ENCODE data around the gene SLC22A23. TPM values are rescaled to one million over a fixed set of nuclear protein-coding genes. Genes with fewer than 3 reads are reported as not detected.

Gene SLC22A23
- total RNA-seq, 1 experiment from 2014 or later = 6.8 TPM

GRCh38 chr6:3283641-3284435, 173.0 kb downstream of the SLC22A23 start:
- Histone ChIP-seq H3K18ac (ENCODE audit: insufficient read length, low read depth, low read length) (no peak overlapping the region), H2AFZ (ENCODE audit: low read length) (no peak overlapping the region), H4K91ac (ENCODE audit: insufficient read length, low read depth, low read length) (no peak overlapping the region), H2BK20ac (ENCODE audit: low read depth, low read length, poor library complexity, severe bottlenecking) (no peak overlapping the region), H2BK120ac (ENCODE audit: low read depth, low read length, poor library complexity, severe bottlenecking) (no peak overlapping the region), H3K9me3 (ENCODE audit: control insufficient read depth, low read depth, low read length) (no peaks in the 10 kb centered on the region), H3K27me3 (ENCODE audit: insufficient read depth, low read length) (no peaks in the 10 kb centered on the region), H3K4me1 (ENCODE audit: insufficient read depth, low read length) (peaks cover 13% of the 10 kb centered on the region), H3K9ac (ENCODE audit: extremely low read depth, insufficient read length, low read length) (no peak overlapping the region), H2BK15ac (ENCODE audit: low read depth, low read length) (no peak overlapping the region), H3T11ph (ENCODE audit: low read length) (no peak overlapping the region), H3K23ac (ENCODE audit: insufficient read length, low read depth, low read length) (no peak overlapping the region), H3K14ac (ENCODE audit: insufficient read depth, low read length) (no peak overlapping the region; the same call in 1 of the 2 replicates), H4K5ac (ENCODE audit: insufficient read length, low read depth, low read length) (no peak overlapping the region), H2AK5ac (ENCODE audit: insufficient read length, low read length) (no peak overlapping the region), H4K8ac (replicated peaks; ENCODE audit: insufficient read length, low read depth, low read length) (no peak overlapping the region), H3K79me2 (ENCODE audit: insufficient read depth, low read length) (no peaks in the 10 kb centered on the region), H3K56ac (ENCODE audit: insufficient read length, low read depth, low read length) (no peak overlapping the region), H3K4me2 (ENCODE audit: insufficient read depth, insufficient read length, low read length) (no peak overlapping the region), H4K20me1 (ENCODE audit: control insufficient read depth, insufficient read depth, insufficient read length) (no peaks in the 10 kb centered on the region), H3K23me2 (ENCODE audit: insufficient read length, low read depth, low read length, poor library complexity, severe bottlenecking) (no peaks in the 10 kb centered on the region), H2BK12ac (ENCODE audit: insufficient read length, low read depth, low read length) (no peak overlapping the region), H2BK5ac (ENCODE audit: insufficient read length, low read length) (no peak overlapping the region), H3K79me1 (ENCODE audit: insufficient read depth, low read depth, low read length, poor library complexity, severe bottlenecking) (no peaks in the 10 kb centered on the region), H3K27ac (ENCODE audit: insufficient read length, low read depth, low read length) (no peak overlapping the region), H3K4ac (ENCODE audit: low read depth, low read length) (no peak overlapping the region)
- Mint-ChIP-seq H3K4me1 (peaks cover 35 to 37% of the 10 kb centered on the region in 2 experiments), H3K27me3 (ENCODE audit: low read depth) (no peaks in the 10 kb centered on the region), H3K36me3 (ENCODE audit: insufficient read depth in 1 of 3, low read depth in 3 of 3) (peaks cover 26 to 38% (median 30%) of the 10 kb centered on the region in 3 experiments), H3K4me3 (no peak overlapping the region), H3K9me3 (no peaks in the 10 kb centered on the region), H3K27ac (peak overlapping the region in 2 of 3 experiments; percentile 48 to 49; a peak in 3 of 7 replicates)
- WGBS (ENCODE audit: extremely low coverage, insufficient read length, low lambda C conversion rate) = no CpG with 5 or more reads among the region's 23 CpGs
- no peak for TF ChIP-seq CTCF (conservative IDR thresholded peaks at IDR 0.05)
- DNase-seq = no peak
